KMS-11 (cell line): ENCODE measurements around the gene DGKQ.
"Not testable (repeated sequence)": the region's sequence is repeated elsewhere in the genome, so short reads cannot be mapped to it uniquely, and the experiment has no call there.

Source experiments
- H2AFZ ChIP-seq: fragments of 200-600 bp; sonication (generic); 2 replicates; pipeline ENCODE4 v1.6.1; 2016; ENCODE audit warnings: antibody characterized with exemption, mixed run types, low read depth
- H3K27ac ChIP-seq: fragments of 200-600 bp; sonication (generic); 2 replicates; pipeline ENCODE4 v1.6.1; 2016; ENCODE audit warnings: mild to moderate bottlenecking, mixed run types
- H3K27me3 ChIP-seq: fragments of 200-600 bp; sonication (generic); 2 replicates; pipeline ENCODE4 v1.6.1; 2017; ENCODE audit warnings: mild to moderate bottlenecking, low read depth, mixed run types, moderate library complexity; ENCODE audit not compliant: insufficient read depth
- H3K36me3 ChIP-seq: fragments of 200-600 bp; sonication (generic); 2 replicates; pipeline ENCODE4 v1.6.1; 2017; ENCODE audit warnings: mild to moderate bottlenecking, mixed run types; ENCODE audit not compliant: insufficient read depth
- H3K4me1 ChIP-seq: fragments of 200-600 bp; sonication (generic); 2 replicates; pipeline ENCODE4 v1.6.1; 2016; ENCODE audit warnings: mild to moderate bottlenecking, low read depth, mixed run types; ENCODE audit not compliant: poor library complexity, severe bottlenecking
- H3K4me2 ChIP-seq: fragments of 200-600 bp; sonication (generic); 2 replicates; pipeline ENCODE4 v1.7.0; 2016; ENCODE audit warnings: mild to moderate bottlenecking, mixed run types
- H3K4me3 ChIP-seq: fragments of 200-600 bp; sonication (generic); IDR thresholded peaks from 2 replicates; pipeline ENCODE4 v1.6.1; 2017; ENCODE audit warnings: low read depth, low read length, mixed read lengths; ENCODE audit not compliant: insufficient read depth
- H3K79me2 ChIP-seq: fragments of 200-600 bp; sonication (generic); 2 replicates; pipeline ENCODE4 v1.6.1; 2016; ENCODE audit warnings: low read depth, mixed run types; ENCODE audit not compliant: insufficient read depth
- H3K9ac ChIP-seq: fragments of 200-600 bp; sonication (generic); 2 replicates; pipeline ENCODE4 v1.6.1; 2016; ENCODE audit warnings: mild to moderate bottlenecking, mixed run types
- H4K20me1 ChIP-seq: fragments of 200-600 bp; sonication (generic); 2 replicates; pipeline ENCODE4 v1.6.1; 2016; ENCODE audit warnings: mild to moderate bottlenecking, mixed run types; ENCODE audit not compliant: insufficient read depth
- CTCF ChIP-seq: fragments of 200-600 bp; sonication (generic); conservative IDR thresholded peaks from 2 replicates; pipeline ENCODE4 v1.6.1; 2017; ENCODE audit warnings: low read depth, mild to moderate bottlenecking, antibody characterized with exemption, low read length, moderate library complexity, mixed read lengths

DGKQ gene

GRCh38 chr4:930028-930551 lies 43.3 kb downstream of the DGKQ start:
- Histone ChIP-seq H3K27me3 (no peaks in the 10 kb centered on the region), H3K36me3 (no peaks in the 10 kb centered on the region), H2AFZ (no peak overlapping the region), H3K4me2 (no peak overlapping the region; the same call in 1 of the 2 replicates), H3K27ac (no peak overlapping the region), H3K9ac (no peak overlapping the region), H3K79me2 (peaks cover 48% of the 10 kb centered on the region), H4K20me1 (no peaks in the 10 kb centered on the region), H3K4me1 (peaks cover 11% of the 10 kb centered on the region), H3K4me3 (no peak overlapping the region)
- no peak for TF ChIP-seq CTCF

GRCh38 chr4:929096-929765 lies 44.1 kb downstream of the DGKQ start:
- no peak overlapping the region for H3K9ac ChIP-seq
- H3K27ac ChIP-seq: no peak overlapping the region

GRCh38 chr4:927566-927965 lies 45.8 kb downstream of the DGKQ start:
- H3K79me2 ChIP-seq: peaks cover 66% of the 10 kb centered on the region
- peaks cover 11% of the 10 kb centered on the region for H3K4me1 ChIP-seq
- not testable (repeated sequence) for H3K27me3 ChIP-seq, H3K4me3 ChIP-seq, H4K20me1 ChIP-seq, H2AFZ ChIP-seq, H3K9ac ChIP-seq, H3K27ac ChIP-seq, H3K36me3 ChIP-seq, H3K4me2 ChIP-seq

More at GRCh38 chr4:929096-929765, 44.1 kb downstream of the DGKQ start:
- peaks cover 11% of the 10 kb centered on the region for H3K4me1 ChIP-seq
- H3K4me3 ChIP-seq: no peak overlapping the region
- H3K4me2 ChIP-seq: no peak overlapping the region
- H4K20me1 ChIP-seq: no peaks in the 10 kb centered on the region
- H3K79me2 ChIP-seq: peaks cover 56% of the 10 kb centered on the region
- no peak for TF ChIP-seq CTCF
- H3K36me3 ChIP-seq: no peaks in the 10 kb centered on the region
- H3K27me3 ChIP-seq: no peaks in the 10 kb centered on the region
- no peak overlapping the region for H2AFZ ChIP-seq

- Histone ChIP-seq H4K20me1 (no peaks in the 10 kb centered on the region), H3K4me2 (no peak overlapping the region)
Measured at GRCh38 chr4:926538-926937, 46.8 kb downstream of the DGKQ start.

More at GRCh38 chr4:926538-926937, 46.8 kb downstream of the DGKQ start:
- TF ChIP-seq CTCF: no peak
- Histone ChIP-seq H3K4me3 (no peak overlapping the region), H3K79me2 (peaks cover 72% of the 10 kb centered on the region), H3K4me1 (peaks cover 11% of the 10 kb centered on the region), H3K36me3 (no peaks in the 10 kb centered on the region), H3K27me3 (no peaks in the 10 kb centered on the region), H3K9ac (no peak overlapping the region), H3K27ac (no peak overlapping the region), H2AFZ (no peak overlapping the region)
